Activated CD4-positive, alpha-beta T cell treated with anti-CD3 and anti-CD28 coated beads for 4 hours (primary cell): ENCODE measurements around the gene NDFIP1.
"Not testable (repeated sequence)": the region's sequence is repeated elsewhere in the genome, so short reads cannot be mapped to it uniquely, and the experiment has no call there.

Experiments used
- DNase-seq, 2 donors: peaks; one replicate each; pipeline ENCODE4 v3.0.0-alpha.2; 2020

NDFIP1 gene

DNA sequence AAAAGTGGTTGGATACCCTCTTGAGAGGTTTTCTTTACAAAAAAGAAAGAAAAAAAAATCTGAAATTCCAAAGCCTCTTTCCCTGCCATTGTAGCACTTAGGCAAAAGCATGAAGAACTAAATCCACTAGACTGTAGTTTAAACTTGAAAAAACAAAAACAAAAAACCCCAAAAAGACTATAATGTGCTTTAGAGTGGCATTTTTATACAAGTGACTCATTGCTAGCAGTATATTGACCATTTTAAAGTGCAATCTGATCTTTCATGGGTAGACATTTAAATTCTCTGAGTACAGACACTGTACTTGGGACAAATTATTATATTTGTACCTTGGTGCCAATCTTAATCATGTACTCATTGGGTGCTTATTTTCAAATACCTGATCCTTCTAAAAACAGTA, 50.8 kb downstream of the NDFIP1 start:
- DNase-seq: no peak

DNA sequence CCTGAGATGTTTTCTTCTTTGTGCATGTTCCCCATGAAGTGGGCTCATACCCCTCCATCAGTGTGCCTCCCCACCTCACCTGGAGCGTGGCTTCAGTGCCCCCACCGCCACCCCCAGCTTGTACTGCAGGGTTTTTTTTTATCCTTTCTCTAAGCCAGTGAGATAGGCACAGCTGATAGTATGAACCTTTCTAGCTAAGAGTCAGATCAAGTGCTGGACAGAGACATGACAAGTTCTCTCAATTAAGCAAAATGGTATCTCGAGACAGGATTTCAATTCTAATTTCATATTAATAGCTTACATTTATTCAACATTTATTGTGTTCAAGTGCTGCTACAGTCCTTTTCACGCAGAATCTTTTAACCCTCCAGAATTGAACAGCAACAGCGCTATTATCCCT, 55.7 kb downstream of the NDFIP1 start:
- no peak for DNase-seq

DNA sequence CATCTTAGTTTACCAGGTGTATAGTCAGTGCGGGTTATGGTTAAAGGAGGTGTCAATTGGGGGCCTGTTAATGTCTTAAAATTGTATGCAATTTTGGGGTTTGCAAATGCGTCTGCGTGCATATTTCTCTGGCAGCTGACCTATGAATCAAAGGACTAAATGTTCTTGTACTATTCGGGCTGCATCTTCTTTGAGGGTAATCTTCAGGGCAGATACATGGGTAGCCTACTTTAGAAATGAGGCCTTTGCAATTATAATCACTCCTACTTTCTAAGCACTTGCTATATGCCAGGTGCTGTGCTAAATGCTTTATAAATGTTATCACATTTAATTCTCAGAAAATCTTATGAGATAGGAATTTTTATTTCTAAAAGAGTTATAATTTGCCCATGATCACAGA, 58.2 kb downstream of the NDFIP1 start:
- DNase-seq: no peak

DNA sequence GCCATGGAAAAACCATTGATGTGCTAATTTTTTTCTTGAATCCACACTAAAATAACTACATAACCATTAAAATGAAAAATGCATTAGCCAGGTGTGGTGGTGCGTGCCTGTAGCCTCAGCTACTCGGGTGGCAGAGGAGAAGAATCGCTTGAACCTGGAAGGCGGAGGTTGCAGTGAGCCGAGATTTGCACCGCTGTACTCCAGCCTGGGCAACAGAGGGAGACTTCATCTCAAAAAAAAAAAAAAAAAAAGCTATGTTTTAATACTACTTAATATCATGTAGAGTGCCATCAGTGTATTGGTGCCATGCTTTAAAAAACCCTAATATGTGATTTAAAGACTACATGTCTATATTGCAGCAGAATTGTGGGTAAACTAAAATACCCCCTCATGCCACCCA, 58.9 kb downstream of the NDFIP1 start:
- no peak for DNase-seq

DNA sequence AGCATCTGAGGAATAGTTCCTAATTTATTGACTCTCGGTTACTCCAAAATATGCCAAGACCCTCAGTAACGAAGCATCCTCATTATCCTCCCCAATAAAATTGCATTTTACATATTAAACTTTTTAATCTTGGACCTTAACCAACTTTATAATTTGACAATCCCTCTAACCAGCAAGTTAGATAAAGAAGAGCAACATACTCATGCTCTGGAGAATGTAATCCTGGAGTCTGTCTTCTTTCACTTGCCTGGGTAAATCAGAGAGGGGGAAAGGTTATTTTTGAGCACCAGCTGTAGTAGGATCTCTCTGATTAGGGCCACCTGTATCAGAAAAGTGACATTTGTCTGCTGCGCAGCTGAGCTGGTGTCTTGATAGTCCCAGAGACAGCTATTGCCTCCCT, 59.8 kb downstream of the NDFIP1 start:
- no peak for DNase-seq

DNA sequence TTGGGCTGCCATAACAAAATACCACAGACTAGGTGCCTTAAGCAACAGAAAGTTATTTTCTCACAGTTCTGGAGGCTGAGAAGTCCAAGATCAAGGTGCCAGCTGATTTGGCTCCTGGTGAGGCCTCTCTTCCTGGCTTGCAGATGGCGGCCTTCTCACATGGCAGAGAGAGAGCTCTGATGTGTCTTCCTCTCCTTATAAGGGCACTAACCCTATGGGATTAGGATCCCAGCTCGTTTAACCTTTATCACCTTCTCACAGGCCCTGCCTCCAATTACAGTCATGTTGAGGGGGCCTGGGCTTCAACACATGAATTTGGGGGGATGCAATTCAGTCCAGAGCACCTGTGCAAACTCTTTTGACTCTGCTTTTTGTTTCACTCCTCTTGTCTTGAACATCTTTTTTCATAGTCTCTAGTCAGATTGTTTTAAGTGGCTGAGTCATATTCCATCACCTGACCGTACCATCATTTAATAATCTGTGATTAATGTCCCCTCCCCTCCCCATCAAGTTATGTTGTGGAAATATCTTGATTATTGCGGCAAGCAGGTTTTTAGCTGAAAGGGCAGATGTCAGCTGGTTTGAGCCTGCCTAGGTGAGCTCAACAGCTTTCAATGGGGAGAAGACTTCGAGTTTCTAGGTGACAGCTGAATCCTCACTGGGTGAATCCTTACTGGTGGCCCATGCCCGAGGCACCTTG, 61.8 kb downstream of the NDFIP1 start:
- no peak for DNase-seq

DNA sequence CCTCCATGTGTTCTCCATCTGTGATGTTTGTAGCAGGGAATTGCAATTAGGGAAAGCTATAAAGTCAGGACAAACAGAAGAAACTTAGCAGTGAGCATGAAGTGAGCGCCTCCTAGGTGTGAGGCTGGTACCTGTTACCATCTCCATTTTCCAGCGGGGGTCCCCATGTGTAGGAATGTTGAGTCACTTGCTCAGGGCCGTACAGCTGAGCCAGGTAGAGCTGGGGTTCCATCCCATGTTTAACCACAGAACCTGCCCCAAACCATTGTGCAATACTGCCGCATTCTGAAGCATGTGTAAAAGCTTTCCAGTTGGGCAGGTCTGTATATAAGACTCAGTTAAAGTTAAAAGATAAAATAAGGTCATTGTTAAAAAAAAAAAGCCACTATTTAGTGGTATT, 62.7 kb downstream of the NDFIP1 start:
- DNase-seq: no peak

DNA sequence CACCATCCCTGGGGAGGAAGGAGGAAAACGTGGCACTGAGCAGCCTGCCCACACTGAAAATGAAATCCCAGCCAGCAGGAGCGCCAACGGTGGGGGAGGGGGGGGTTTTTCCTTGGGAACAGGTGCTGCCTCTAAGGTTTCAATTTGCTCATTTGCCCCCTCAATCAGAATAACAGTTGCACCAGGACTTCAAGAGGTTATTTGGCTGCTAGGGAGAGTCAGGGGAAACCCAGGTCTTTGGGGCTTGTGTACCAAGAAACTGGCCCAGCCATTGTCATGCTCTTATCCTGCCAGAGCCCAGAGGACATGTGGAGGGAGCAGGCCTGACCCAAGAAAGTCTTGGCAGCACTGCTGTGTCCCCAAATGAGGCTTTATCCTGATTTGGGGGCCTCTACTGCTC, 66.5 kb downstream of the NDFIP1 start:
- no peak for DNase-seq

DNA sequence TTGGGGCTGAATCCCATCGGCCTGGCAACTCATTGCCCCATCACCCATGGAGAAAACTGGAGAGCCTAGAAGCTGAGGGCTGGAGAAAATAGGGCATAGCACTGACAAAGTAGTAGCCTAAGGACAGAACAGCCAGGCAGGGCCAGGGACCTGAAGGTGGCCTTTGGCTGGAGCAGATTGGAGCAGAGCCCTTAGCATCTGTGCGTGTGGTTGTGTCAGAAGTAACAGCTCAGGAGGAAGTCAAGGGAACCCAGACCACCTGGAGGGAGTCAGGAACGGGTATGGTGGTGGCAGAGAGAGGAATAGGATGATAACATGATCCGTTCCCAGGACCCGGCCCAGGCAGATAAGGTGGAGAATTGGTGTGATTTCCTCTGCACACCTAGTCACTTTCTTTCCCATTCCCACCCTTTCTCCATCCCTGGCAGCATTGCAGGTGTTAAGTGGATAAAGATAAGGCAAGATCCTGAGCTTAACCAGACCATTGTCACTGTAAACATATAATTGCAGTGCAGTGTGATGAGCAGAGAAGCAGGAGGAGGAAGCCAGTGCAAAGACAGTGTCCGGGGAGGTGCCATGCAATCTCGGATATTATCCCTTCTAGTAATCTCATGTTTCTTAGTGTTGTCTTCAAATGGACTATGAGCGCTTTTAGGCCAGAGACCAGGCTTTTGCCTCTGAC, 67.0 kb downstream of the NDFIP1 start:
- no peak for DNase-seq

DNA sequence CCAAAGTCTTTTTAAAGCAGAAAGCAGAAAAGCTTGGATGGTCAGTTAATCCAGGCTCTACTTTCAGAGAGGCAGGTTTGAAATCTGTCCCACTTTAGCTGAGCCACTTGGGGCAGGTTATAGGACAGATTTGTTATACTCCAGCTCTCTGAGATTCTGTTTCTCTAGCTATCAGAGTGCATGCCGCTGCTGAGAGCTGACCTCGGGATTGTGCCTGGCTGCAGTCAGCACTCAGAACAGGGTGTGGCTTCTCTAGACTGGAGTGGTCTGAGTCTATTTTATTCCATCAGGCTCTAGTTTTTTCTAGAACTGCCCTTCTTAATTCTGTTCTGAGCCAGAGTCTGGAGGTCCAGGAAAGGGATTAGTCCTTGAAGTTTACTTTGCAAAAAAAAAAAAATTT, 67.7 kb downstream of the NDFIP1 start:
- no peak for DNase-seq

DNA sequence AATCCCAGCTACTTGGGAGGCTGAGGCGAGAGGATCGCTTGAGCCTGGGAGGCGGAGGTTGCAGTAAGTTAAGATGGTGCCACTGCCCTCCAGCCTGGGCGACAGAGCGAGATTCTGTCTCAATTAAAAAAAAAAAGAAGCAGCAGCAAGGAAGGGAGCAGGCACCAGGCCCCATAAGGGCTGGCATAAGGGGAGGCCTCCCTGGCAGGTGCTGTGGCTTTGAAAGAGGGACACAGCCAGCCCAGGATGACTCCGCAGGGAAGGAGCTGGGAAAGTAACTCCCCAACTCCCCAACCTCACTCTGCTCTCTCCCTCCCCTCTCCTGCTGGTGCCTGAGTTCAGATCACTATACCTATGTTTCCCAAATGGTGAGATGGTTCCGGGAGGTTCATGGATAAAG, 70.1 kb downstream of the NDFIP1 start:
- DNase-seq: no peak

DNA sequence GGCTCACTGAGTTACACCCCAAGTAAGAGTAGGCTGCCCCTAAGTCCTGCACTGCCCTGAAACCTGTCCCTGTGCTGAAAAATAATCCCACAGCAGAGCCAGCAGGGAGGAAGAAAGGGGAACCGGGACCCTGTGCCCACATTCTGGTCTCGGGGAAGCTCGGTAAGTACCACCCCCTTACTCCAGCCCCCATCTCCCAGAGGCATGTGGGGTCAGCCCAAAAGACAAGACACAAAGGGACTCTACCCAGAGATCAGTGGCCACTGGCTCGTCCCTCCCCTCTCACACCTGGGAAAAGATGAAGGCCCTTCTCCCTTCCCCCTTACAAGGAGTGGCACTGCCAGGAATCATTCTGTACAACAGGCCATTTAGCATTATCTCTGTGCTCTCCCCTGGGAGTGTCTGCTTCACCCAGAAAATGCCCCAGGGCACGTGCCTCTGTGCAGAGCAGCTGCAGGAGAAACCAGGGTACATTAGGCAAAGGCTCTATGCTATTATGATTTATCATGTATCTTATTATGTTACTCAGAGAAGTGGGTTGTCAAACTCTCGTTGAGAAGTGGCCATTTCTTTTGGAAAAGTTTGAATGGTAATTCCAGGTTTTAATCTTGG, 71.3 kb downstream of the NDFIP1 start:
- no peak for DNase-seq

DNA sequence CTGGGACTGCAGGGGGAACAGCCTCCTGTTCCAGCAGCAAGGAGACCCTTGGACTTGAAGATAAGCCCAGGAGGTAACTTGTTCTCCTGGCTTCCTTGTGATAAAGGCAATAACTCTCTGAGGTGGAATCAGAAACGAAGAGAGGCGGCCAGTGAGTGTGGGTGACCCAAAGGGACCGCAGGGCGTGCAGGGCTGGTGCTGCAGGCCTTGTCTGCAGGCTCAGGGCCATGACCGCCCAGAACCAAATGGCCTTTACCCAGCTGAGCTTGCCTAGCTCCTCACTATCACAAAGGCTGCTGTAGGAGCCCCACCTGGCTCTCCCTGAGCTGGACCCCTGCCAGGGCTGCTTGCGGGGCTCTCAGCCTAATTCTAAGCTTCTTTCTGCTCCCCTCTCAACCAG, 72.5 kb downstream of the NDFIP1 start:
- DNase-seq: no peak

DNA sequence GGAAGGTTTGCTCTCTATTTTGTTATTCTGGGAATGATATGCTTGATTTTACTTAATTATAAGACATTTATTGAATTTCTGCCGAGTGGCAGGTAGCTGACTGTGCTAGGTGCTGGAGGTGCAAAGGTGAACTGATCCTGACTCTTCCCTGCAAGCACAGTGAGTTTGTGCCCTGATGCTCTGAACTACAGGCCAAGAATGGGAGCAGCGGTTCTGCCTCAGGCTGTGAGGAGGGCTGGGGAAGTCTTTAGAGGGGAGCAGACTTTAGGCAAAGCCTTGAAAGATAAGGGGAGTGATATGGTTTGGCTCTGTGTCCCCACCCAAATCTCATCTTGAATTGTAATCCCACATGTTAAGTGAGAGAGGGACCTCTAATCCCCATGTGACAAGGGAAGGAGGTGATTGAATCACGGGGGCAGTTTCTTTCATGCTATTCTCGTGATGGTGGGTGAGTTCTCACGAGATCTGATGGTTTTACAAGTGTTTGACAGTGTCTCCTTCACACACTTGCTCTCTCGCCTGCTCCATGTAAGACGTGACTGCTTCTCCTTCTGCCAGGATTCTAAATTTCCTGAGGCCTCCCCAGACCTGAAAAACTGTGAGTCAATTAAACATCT, 73.1 kb downstream of the NDFIP1 start:
- no peak for DNase-seq

DNA sequence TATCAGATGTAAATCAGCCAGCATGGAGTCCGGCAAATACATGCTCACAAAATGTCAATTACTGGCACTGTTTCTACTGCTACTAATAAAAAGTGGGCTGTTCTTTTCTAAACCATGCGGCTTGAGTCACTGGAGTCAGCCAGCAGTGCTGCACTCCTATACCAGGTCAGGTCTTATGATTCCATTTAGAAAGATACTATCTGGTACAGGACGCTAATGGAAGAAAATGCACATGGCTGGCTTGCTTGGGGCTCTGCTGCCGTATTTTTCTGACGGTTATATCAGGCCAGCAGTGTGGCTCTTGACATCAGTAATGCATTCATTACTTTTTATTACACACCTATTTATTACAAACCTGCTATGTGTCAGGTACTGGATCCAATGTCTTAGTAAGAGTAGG, 74.3 kb downstream of the NDFIP1 start:
- DNase-seq: no peak

DNA sequence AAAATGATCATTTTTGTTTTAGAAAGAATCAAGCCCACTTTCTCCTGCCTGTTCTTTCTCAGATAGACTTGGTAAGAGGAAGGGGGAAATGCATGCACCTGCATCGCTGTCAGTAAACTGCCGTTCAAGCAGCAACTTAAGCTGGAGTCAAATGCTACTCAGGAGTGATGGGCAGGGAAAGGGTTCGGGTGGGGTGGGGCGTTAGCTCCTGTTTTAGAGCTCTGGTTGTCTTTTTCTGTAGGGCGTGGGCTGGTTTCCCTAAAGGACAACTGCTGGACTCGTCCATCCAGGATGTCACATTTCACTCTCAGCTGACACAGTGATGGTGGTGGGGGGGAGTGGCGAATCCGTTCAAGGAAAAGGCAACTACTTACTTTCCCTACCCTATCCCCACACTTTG, 75.0 kb downstream of the NDFIP1 start:
- no peak for DNase-seq

DNA sequence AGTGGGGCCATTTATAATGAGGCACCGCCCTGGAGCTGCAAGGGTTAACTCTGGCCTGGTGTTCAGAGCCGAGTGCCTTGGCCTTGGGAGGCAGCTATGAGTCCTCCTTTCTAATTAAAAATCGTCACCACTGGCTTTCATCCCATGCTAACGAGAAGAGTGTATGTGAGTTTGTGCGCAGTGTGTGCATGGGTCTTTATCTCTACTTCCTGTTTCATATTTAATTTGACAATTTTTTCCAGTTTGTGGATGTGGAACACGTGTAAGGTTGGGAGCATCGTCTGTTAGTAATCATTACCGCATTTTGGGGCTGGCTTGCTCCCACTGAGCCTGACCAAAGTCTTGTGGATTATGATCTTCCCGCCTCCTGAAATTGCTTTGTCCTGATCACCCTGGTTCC, 76.4 kb downstream of the NDFIP1 start:
- no peak for DNase-seq

DNA sequence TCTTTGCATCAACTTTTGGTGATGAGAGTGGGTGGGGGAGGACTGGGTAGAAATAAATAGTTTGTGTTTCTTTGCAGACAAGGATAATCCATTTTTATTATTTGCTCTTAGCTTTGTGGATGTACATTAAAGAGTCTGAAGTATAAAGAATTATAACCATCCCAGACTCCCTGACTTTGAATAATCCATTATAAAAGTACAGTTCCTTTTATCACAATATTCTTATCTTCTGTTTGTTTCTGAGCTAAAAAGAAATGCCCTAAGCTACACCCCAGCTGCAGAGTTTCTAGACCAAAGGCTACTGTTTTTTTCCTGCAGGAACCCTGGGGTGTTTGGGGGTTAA, 77.9 kb downstream of the NDFIP1 start:
- DNase-seq: no peak

DNA sequence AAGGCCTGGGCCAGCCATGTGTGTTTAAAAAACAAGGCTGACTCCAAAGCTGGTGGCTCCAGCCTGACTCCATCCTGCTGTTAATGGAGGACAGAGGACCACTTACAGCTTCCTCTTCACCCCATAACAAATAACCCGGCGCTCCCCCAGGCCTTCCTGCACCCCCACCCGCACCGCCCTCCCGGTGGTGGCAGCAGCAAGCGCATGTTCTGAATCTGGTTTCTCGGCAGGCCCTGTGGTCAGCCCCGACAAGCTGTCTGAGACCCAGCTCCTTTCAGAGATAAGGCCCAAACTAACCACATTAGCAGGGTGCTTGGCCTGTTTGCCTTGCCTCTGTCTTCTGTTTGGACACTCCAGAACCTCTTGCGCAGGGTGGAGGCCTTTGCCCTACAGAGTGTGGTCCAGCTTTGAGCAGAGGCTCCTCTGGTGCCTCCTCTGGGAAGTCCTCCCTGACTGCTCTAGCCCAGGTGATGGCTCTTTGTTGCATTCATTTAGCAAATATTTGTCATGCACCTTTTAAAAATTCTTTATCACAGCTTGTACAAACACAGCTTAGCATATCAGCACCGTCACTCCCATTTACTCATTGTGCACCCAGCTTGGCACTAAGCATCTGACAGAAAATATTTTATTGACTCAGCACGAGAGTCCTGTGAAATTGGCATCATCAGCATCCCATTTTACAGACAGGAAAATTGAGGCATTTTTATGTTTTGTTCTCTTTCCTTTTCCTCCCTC, 78.4 kb downstream of the NDFIP1 start:
- DNase-seq: no peak

DNA sequence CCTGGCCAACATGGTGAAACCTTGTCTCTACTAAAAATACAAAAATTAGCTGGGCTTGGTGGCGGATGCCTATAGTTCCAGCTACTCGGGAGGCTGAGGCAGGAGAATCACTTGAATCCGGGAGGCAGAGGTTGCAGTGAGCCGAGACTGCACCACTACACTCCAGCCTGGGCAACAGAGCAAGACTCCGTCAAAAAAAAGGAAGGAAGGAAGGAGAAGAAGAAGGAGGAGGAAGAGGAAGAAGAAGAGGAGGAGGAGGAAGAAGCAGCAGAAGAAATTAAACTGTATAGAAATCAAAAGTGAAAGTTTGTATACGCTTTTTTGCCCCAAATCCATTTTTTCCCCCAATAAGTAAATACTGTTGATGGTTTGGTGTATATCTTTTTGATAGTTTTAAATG, 80.1 kb downstream of the NDFIP1 start:
- not testable (repeated sequence) for DNase-seq

DNA sequence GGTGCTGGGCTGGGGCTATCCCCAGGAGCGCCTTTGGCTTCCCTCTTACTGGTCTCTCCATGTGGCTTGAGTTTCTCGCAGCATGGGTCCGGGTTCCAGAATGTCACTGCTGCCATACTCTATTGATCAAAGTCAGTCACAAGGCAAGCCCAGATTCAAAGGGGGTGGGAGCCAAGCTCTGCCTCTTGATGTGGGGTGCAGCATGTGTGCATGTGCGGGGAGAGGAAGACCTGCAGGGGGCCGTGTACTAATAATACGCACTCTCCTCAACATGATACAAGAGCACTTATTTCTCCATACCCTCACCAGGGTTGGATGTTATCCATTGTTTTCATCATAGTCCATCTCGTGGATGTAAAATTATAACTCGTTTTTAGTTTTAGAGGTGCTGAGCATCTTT, 81.2 kb downstream of the NDFIP1 start:
- DNase-seq: no peak

DNA sequence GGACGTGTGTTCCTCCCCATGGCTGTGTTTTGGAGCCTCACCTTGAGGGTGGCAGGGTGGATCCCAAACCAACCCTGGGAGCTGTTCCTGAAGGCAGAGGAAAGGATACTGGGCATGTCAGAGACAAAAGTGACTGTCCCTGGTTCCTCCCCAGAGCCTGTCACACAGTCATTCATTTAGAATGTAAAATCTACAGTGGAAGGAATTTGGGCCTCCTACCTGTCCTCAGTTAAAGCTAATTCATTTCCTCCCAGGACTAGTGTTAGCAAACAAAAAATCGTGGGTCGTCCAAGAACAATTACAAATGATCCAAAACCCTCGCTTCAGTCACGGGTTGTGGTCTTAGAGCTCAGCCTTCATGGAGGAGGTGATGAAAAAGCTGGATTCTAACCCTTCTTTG, 83.2 kb downstream of the NDFIP1 start:
- no peak for DNase-seq

DNA sequence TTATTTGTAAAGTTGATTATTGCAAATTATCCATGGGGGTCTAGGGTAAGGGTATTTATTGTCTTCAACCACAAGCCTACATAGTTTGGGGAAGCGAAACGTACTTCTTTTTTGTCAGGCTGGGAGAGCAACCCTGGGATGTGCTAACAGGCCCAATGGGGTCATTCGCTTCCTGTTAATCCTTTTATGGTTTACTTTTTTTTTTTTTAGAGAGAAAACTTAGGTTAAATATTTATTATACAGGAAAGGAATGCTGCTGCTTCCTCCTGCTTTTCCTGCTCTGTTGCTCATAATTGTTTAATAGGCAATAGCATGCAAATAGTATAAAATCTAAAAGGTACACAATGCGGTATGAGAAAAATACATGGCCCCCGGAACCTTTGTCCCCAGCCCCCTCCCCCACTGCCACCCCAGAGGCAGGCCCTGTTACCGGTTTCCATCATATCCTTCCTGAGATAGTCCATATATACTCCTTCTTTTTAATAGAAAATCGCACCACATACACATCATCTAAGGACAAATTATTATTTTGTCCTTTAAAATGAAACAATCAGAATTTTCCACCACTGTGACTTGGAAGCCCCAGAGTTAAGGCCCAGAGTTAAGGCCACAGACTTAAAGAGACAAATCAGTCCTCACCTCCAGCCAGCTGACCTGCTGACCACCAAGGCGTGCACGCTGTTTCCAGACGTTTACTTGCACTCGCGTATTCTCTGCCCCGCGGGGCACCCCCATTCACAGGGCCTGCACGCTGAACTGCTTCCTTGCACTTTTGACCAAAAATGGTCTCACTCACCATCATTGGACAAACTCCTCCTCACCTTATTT, 83.9 kb downstream of the NDFIP1 start:
- no peak for DNase-seq
